Esophagus squamous epithelium (tissue), 5 donors: ENCODE results near the gene SCAF1. TPM values are rescaled to one million over a fixed set of nuclear protein-coding genes. Genes with fewer than 3 reads are reported as not detected.

Experiments
- DNase-seq: peaks from one replicate; lab custom pipeline; 2025; lab: John Stamatoyannopoulos, UW
- H3K27ac ChIP-seq, 4 donors: fragments of 200-600 bp; sonication (generic); one replicate each; pipeline ENCODE4 v1.5.1; 2016 to 2019; ENCODE audit warnings: mild to moderate bottlenecking in 1 of 4
- H3K27me3 ChIP-seq, 4 donors: fragments of 200-600 bp; sonication (generic); 1 replicate in 3 of 4; 2 replicates in 1 of 4; pipeline versions ENCODE4 v1.5.1 to v1.6.0; 2017 to 2021; ENCODE audit warnings: antibody characterized with exemption in 1 of 4
- H3K36me3 ChIP-seq, 3 donors: fragments of 200-600 bp; sonication (generic); one replicate each; pipeline ENCODE4 v1.5.1; 2016 to 2019
- H3K4me1 ChIP-seq, 3 donors: fragments of 200-600 bp; sonication (generic); one replicate each; pipeline ENCODE4 v1.5.1; 2017 to 2019
- H3K4me3 ChIP-seq, 4 donors: fragments of 200-600 bp; sonication (generic); 1 replicate in 3 of 4; 2 replicates in 1 of 4; pipeline ENCODE4 v1.5.1; 2016 to 2019; ENCODE audit warnings: mild to moderate bottlenecking in 2 of 4, moderate library complexity in 1 of 4
- H3K9me3 ChIP-seq, 3 donors: fragments of 200-600 bp; sonication (generic); one replicate each; pipeline ENCODE4 v1.5.1; 2016 to 2019
- CTCF ChIP-seq, 6 experiments: fragments of 450-650 bp in 4 of 6; fragments of 200-600 bp in 2 of 6; sonication (generic) in 2 of 6; IDR thresholded peaks; one replicate each; pipeline ENCODE4 v1.5.1; 2016 to 2019; ENCODE audit warnings: antibody characterized with exemption in 6 of 6, mild to moderate bottlenecking in 4 of 6, moderate library complexity in 4 of 6
- POLR2A ChIP-seq, 4 donors: fragments of 450-650 bp; IDR thresholded peaks; one replicate each; pipeline ENCODE4 v1.6.1; 2017; ENCODE audit warnings: antibody characterized with exemption in 4 of 4, mild to moderate bottlenecking in 4 of 4, moderate library complexity in 3 of 4
- WGBS, 2 donors: methylation state at CpG; one replicate each; pipeline ENCODE4 v1.1.5; 2018; 5-methylcytosine and 5-hydroxymethylcytosine counted together
- intact Hi-C: fragments of 100-400 bp; cut with DNase I; formaldehyde crosslinking; loops from one replicate; pipeline ENCODE4 v1.15.0; 2022
- total RNA-seq, 4 donors: library from RNA; depleted of rRNA; stranded (reverse); fragments of >200 nt; gene quantifications; one replicate each; pipeline ENCODE4 v1.1.0, GENCODE V29; 2016
- donor health status: DM: yes; HTN: yes; CAD: no.

The SCAF1 gene
- total RNA-seq, 4 donors from 2014 or later, result 11.0 to 24.8 (median 15.2) TPM

GRCh38 chr19:49636233-49636932 is 5.6 kb upstream of the SCAF1 start:
- peak overlapping the region in 2 of 4 donors; percentile 46 to 61 for H3K27ac ChIP-seq
- WGBS, 2 donors, result 65 to 73% methylated on average over 20 to 23 of the region's 30 CpGs
- H3K4me1 ChIP-seq, result peaks cover 26 to 70% (median 38%) of the 10 kb centered on the region in 3 donors
- intact Hi-C loops, result no loop called here
- no peak overlapping the region for H3K4me3 ChIP-seq
- H3K27me3 ChIP-seq, result no peaks in the 10 kb centered on the region
- H3K36me3 ChIP-seq, result no peaks in the 10 kb centered on the region
- H3K9me3 ChIP-seq, result no peaks in the 10 kb centered on the region
- no peak for DNase-seq
- TF ChIP-seq CTCF (IDR thresholded peaks at IDR 0.05), result no peak
- TF ChIP-seq POLR2A (IDR thresholded peaks at IDR 0.05), result no peak

DNA sequence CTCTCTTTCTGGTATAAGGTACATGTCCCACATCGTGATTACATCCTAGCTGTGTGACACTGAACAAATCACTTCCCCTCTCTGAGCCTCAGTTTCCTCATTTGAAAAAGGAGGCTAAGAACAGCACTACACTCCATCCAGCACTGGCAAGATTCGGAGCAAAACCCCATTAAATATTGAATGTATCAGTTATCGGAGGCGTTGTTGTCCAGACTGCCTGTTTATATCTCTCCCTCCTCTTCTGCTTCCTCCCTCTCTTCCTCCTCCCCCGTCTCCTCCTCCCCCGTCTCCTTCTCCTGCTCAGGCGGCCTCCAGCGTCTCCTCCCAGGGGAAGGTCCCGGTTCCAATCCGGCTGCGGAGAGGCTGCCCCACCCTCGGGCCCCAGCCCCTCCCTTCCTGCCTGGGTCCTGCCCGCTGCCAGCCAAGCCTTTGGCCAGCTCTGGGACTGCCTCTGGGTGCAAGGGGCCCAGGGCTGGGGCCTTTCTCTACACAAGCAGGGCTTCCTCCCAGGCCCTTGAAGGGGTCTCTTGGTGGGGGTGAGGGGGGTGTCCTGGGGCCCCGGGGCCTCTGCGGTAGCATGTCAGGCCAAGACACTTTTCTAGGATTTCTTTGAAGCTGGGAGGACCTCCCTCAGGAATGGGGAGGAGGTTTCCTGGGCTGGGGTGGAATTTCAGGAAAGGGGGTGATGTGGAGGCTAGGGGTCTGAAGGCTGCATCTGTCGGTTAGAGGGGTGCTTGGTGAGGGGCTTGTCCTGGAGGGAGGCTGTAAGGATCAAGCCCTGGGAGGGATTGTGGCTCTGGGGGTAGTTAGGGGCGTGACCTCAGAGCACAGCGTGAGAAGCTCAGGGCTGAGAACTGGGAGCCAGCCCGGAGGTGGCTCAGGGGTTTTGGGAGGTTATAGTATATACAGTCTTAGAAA is 3.9 kb upstream of the SCAF1 start:
- peak overlapping the region; percentile 97 to 98 (median 98) for H3K27ac ChIP-seq
- H3K4me3 ChIP-seq, result peak overlapping the region; percentile 13 to 95 (median 73)
- intact Hi-C loops, result no loop called here
- H3K9me3 ChIP-seq, result no peaks in the 10 kb centered on the region
- H3K27me3 ChIP-seq, result no peaks in the 10 kb centered on the region
- DNase-seq, result no peak
- no peaks in the 10 kb centered on the region for H3K36me3 ChIP-seq
- WGBS, 2 donors, result 7 to 8% methylated on average over 12 to 15 of the region's 19 CpGs
- peaks cover 33 to 75% (median 43%) of the 10 kb centered on the region in 3 donors for H3K4me1 ChIP-seq
- TF ChIP-seq CTCF (IDR thresholded peaks at IDR 0.05) (no peak), POLR2A (IDR thresholded peaks at IDR 0.05) (peak in 1 of 4 donors; percentile 47)

DNA sequence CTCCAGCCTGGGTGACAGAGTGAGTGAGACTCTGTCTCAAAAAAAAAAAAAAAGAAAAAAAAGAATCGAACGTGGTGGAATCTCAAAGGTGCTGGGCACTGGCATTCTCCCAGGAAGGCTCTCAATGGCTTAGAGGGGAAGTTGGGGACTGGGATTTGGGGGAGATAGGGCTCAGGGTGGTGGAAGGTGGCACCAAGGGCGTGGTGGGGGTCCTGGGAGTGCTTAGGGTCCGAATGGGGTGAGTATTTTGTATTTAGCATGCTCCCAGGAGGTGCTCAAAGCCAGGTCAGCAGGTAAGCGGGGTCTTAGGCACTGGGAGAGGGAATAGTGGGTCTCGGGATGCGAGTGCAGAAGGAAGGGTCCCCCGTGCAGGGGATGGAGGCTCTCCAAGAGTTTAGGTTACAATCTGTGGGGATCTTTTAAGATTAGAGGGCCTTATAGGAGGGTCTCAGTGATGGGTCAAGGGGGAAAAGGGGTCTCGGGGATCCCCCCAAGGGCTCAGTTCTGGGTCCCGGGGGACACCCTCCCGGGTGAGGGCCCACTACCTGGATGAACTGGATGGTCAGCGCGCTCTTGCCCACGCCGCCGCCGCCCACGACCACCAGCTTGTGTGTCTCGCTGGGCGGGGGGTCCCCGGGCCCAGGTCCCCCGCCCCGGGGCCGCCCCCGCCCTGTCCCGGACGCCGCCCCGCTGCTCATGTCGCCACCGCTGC is 2.5 kb upstream of the SCAF1 start:
- peaks cover 0 to 3% (median 0%) of the 10 kb centered on the region in 3 donors for H3K36me3 ChIP-seq
- intact Hi-C loops, result no loop called here
- DNase-seq, result no peak
- TF ChIP-seq POLR2A (IDR thresholded peaks at IDR 0.05) (peak in 1 of 4 donors; percentile 63), CTCF (IDR thresholded peaks at IDR 0.05) (no peak)
- WGBS, 2 donors, result 5 to 6% methylated on average over 10 to 16 of the region's 31 CpGs
- H3K27me3 ChIP-seq, result no peaks in the 10 kb centered on the region
- peak overlapping the region; percentile 97 to 98 (median 98) for H3K27ac ChIP-seq
- no peaks in the 10 kb centered on the region for H3K9me3 ChIP-seq
- H3K4me1 ChIP-seq, result peaks cover 38 to 85% (median 52%) of the 10 kb centered on the region in 3 donors
- H3K4me3 ChIP-seq, result peak overlapping the region; percentile 54 to 95 (median 73)

DNA sequence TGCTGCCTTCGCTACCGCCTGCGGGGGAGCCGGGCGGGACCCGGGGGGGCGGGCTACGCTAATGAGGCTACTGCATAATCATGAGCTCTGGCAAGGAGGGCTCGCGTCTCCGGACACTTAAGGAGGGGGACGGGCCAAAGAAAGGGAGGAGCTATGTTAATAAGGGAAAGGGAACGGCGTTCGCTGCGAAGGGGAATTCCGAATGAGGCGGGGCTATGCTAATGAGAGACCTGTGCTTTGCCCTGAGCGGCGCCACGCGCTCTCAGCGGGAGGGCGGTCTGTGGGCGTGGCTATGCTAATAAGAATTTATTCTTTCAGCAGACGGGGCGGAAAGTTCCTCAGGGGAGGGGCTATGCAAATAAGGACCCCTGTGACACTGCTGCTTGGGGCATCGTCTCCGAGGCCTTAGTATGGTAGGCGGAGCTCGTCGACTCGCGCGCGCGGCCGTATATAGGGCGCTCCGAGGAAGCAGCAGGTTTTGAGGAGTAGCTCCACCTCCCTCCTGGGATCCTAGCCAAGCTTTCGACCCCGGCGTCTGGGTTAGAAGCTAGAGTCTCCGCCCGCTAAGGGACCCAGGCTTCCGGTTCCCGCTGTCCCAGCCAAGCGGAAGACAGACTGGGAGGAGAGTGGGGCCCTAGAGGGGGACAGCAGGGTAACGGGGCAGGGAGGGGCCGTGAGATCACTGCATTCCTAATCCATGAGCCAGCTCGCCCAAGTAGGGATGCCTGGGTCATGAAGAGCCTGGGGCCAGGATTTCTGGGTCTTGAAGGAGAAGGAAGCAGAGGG is 1.7 kb upstream of the SCAF1 start, which contains the start of gene RRAS:
Gene RRAS, minus strand, starts transcription at position 31 of the 786 bp plus-strand sequence. CDS start 45 bp downstream, outside the sequence.
- peaks cover 38 to 89% (median 52%) of the 10 kb centered on the region in 3 donors for H3K4me1 ChIP-seq
- WGBS, 2 donors, result 0 to 1% methylated on average over 26 to 36 of the region's 51 CpGs
- TF ChIP-seq POLR2A (IDR thresholded peaks at IDR 0.05) (peak in 3 of 4 donors; percentile 18 to 92 (median 81)), CTCF (IDR thresholded peaks at IDR 0.05) (peak in 1 of 6 experiments; percentile 12)
- no peaks in the 10 kb centered on the region for H3K9me3 ChIP-seq
- H3K4me3 ChIP-seq, result peak within 1 kb of the TSS; percentile 54 to 97 (median 88)
- peak within 1 kb of the TSS; percentile 97 to 98 (median 98) for H3K27ac ChIP-seq
- intact Hi-C loops, result no loop called here
- no peaks in the 10 kb centered on the region for H3K27me3 ChIP-seq
- DNase-seq, result peak; percentile 99
- H3K36me3 ChIP-seq, result peaks cover 0 to 10% (median 0%) of the 10 kb centered on the region in 3 donors
